ENCODE measurements around the gene KLC1. TPM values are rescaled to one million over a fixed set of nuclear protein-coding genes. Genes with fewer than 3 reads are reported as not detected.

Gene KLC1
- total and polyA plus RNA-seq, 4 donors, result 22.9 to 131 (median 46.0) TPM

GRCh38 chr14:103656031-103656755, 27.2 kb downstream of the KLC1 start:
- H3K4me3 ChIP-seq (ENCODE audit: low read depth in 1 of 3, low read length in 3 of 3), result no peak overlapping the region
- TF ChIP-seq RAD21 (IDR thresholded peaks at IDR 0.05), result no peak
- no peak for TF ChIP-seq TAF1 (conservative IDR thresholded peaks at IDR 0.05)
- TF ChIP-seq HNF4A (conservative IDR thresholded peaks at IDR 0.05), result peak in 1 of 2 donors; percentile 7
- no peak for TF ChIP-seq FOXA1 (IDR thresholded peaks at IDR 0.05)
- no peak overlapping the region for H3K27ac ChIP-seq (ENCODE audit: low read depth in 1 of 2, low read length in 2 of 2)
- 81% methylated on average over 4 of the region's 4 CpGs for WGBS
- H3K9ac ChIP-seq (ENCODE audit: low read depth in 1 of 2, low read length in 2 of 2), result no peak overlapping the region
- peaks cover 0 to 10% (median 4%) of the 10 kb centered on the region in 4 donors for H3K4me1 ChIP-seq (ENCODE audit: control insufficient read depth in 4 of 4, insufficient read depth in 4 of 4, low read length in 3 of 4)
- no peaks in the 10 kb centered on the region for H3K9me3 ChIP-seq (ENCODE audit: control insufficient read depth in 4 of 4, low read length in 3 of 4)
- H3K27me3 ChIP-seq (ENCODE audit: control insufficient read depth in 4 of 4, insufficient read depth in 4 of 4, low read length in 3 of 4), result no peaks in the 10 kb centered on the region
- DNase-seq (ENCODE audit: low spot score), result no peak
- peaks cover 9 to 48% (median 32%) of the 10 kb centered on the region in 4 donors for H3K36me3 ChIP-seq (ENCODE audit: control insufficient read depth in 4 of 4, insufficient read depth in 3 of 4, low read depth in 1 of 4, low read length in 3 of 4)

- H3K9me3 ChIP-seq (ENCODE audit: control insufficient read depth in 4 of 4, low read length in 3 of 4), result no peaks in the 10 kb centered on the region
- no peaks in the 10 kb centered on the region for H3K27me3 ChIP-seq (ENCODE audit: control insufficient read depth in 4 of 4, insufficient read depth in 4 of 4, low read length in 3 of 4)
- no peak overlapping the region for H3K4me3 ChIP-seq (ENCODE audit: low read depth in 1 of 3, low read length in 3 of 3)
- 94% methylated on average over 1 of the region's 1 CpG for WGBS
- H3K36me3 ChIP-seq (ENCODE audit: control insufficient read depth in 4 of 4, insufficient read depth in 3 of 4, low read depth in 1 of 4, low read length in 3 of 4), result peaks cover 9 to 53% (median 38%) of the 10 kb centered on the region in 4 donors
- no peak overlapping the region for H3K9ac ChIP-seq (ENCODE audit: low read depth in 1 of 2, low read length in 2 of 2)
- H3K4me1 ChIP-seq (ENCODE audit: control insufficient read depth in 4 of 4, insufficient read depth in 4 of 4, low read length in 3 of 4), result peaks cover 0 to 10% (median 4%) of the 10 kb centered on the region in 4 donors
- DNase-seq (ENCODE audit: low spot score), result no peak
- TF ChIP-seq NR2F2 (IDR thresholded peaks at IDR 0.05) (no peak), ZBTB33 (IDR thresholded peaks at IDR 0.05) (no peak), YY1 (IDR thresholded peaks at IDR 0.05) (no peak), TAF1 (conservative IDR thresholded peaks at IDR 0.05) (no peak), CTCF (IDR thresholded peaks at IDR 0.05; ENCODE audit: low read depth, low read length, missing input control) (no peak), FOXA2 (IDR thresholded peaks at IDR 0.05) (no peak), SP1 (IDR thresholded peaks at IDR 0.05) (no peak), HNF4A (conservative IDR thresholded peaks at IDR 0.05) (no peak), REST (IDR thresholded peaks at IDR 0.05) (no peak), FOXA1 (IDR thresholded peaks at IDR 0.05) (no peak), RAD21 (IDR thresholded peaks at IDR 0.05) (no peak)
- no peak overlapping the region for H3K27ac ChIP-seq (ENCODE audit: low read depth in 1 of 2, low read length in 2 of 2)
Observed at GRCh38 chr14:103656756-103657133, 27.7 kb downstream of the KLC1 start.

Measured in liver (tissue), 9 donors.